ENCODE data around the gene NOTO.

NOTO gene

DNA sequence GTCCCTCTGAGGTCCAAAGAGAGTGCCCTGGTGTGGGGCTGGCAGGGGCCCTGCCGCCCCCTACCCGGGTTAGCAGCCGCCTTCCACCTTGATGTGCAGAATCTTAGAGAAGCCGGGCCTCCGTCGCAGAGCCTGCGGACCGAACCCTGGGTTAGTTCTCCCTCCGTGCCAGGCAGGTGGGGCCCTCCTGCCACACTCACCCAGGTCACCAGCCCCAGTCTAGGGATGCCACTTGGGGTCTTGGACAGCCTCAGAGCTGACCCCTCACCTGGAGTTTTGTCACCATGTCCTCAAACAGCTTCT, 56.5 kb downstream of the NOTO start:
- DNase-seq: no peak

DNA sequence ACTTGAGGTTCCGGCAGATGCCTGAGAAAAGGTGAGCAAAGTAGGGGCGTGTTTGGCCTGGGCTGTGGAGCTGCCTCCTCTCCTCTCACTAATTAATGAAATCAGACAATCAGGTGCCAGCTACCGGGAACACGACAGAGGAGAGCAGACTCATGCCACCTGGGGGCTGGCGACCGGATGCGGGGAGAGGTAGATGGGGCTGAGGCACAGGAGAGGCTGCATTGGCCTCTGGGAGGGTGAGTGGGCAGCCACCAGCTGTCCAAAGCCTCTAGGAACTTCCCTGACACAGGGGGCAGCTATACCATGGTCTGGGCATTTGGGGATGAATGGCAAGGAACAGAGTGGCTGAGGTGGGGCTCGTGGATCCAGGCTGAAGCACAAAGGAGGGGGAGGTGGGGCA, 56.9 kb downstream of the NOTO start:
- no peak for DNase-seq

- no peak for DNase-seq
Measured at GRCh38 chr2:73259704-73260337, 57.4 kb downstream of the NOTO start.

DNA sequence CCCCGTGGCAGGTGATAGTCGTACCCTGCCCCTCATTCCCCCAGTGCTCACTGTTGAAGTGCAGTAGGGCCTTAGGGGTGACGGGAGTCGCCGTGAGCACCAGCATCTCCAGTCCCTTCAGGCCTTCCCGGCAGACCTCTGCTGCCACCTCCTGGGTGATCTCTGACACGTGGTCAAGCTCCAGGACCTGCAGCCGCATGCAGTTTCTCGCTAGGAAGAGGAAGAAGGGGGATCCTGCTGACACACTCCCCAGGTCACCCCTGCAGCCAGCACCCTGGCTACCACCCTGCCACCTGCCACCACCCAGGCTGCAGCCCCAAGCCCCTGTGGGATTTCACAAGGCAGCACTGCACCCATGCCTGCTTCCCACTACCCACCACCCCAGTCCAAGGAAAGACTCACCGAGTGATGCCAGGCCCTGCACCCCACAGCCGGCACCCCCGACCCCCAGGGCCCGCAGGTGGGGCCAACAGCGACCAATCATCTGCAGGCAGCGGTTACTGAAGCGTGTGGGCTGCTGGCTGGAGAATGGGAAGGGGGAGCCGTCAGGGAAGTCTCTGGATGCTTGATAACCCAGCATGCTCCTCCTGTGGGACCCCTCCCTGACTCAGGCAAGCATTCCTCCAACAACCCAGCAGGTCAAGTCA, 58.1 kb downstream of the NOTO start:
- peak; percentile 89 for DNase-seq

Data from islet precursor cell (in vitro differentiated cells).